Upper lobe of right lung (tissue), 1 donor: ENCODE results near the gene TSHR. TPM values are rescaled to one million over a fixed set of nuclear protein-coding genes. Genes with fewer than 3 reads are reported as not detected.
A peak's percentile ranks its signal among the peaks of the same experiment; 100 is the strongest.

Source experiments
- ATAC-seq: fragments of 200-7000 bp; cut with Tn5 transposase; one replicate; pipeline ENCODE4 v1.9.1; 2020; ENCODE audit warnings: mild to moderate bottlenecking, moderate library complexity
- DNase-seq: peaks from one replicate; pipeline ENCODE4 v3.0.0-alpha.2; 2020
- H3K27ac ChIP-seq: fragments of 200-600 bp; one replicate; pipeline ENCODE4 v1.8.0; 2022
- H3K27me3 ChIP-seq: fragments of 200-600 bp; one replicate; pipeline ENCODE4 v1.8.0; 2022; ENCODE audit warnings: mild to moderate bottlenecking
- H3K36me3 ChIP-seq: fragments of 200-600 bp; one replicate; pipeline ENCODE4 v1.8.0; 2022
- H3K4me1 ChIP-seq: fragments of 200-600 bp; one replicate; pipeline ENCODE4 v1.8.0; 2022
- H3K4me3 ChIP-seq: fragments of 200-600 bp; one replicate; pipeline ENCODE4 v1.8.0; 2022; ENCODE audit warnings: mild to moderate bottlenecking
- H3K9me3 ChIP-seq: fragments of 200-600 bp; one replicate; pipeline ENCODE4 v1.8.0; 2022
- intact Hi-C: fragments of 100-400 bp; cut with DNase I; formaldehyde crosslinking; loops from one replicate; pipeline ENCODE4 v1.11.0; 2022
- total RNA-seq: library from RNA; stranded (reverse); fragmentation: NEBNext Ultra II Directional; extraction: Animal tissue kit (Norgen Biotek cat#: 25700); gene quantifications from one replicate; pipeline ENCODE4 v1.2.1, GENCODE V29; 2021
- TF ChIP-seq, protein P1 (sequence below): fragments of 200-600 bp; IDR thresholded peaks from one replicate; pipeline ENCODE4 v1.8.0; 2022; ENCODE audit warnings: antibody characterized with exemption
- donor health status: DM: no; HTN: yes; CAD: no; lungs with severe emphysema.

The TSHR gene
- total RNA-seq, 1 donor from 2014 or later = not detected

DNA sequence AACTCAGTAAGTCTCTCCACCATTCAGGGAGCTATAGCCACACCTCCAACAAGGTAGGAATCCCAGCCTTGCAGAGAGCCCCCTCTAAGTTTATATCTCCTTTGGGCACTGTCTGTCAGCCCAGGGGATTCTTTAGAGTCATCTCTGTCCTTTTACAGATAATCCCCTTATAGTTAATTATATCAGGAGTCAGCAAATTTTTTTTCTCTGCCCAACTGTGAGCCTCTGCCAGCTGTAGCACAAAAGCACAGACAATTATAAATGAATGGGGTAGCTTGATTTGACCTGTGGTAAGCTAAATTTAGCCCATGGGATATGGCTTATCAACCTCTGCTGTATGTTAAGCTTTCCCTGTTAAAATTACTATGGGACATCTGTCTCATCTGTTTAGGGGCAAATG lies 22.1 kb upstream of the TSHR start:
- Histone ChIP-seq H3K4me3 (no peak overlapping the region), H3K9me3 (no peaks in the 10 kb centered on the region), H3K27ac (no peak overlapping the region), H3K27me3 (no peaks in the 10 kb centered on the region), H3K36me3 (no peaks in the 10 kb centered on the region), H3K4me1 (no peaks in the 10 kb centered on the region)
- intact Hi-C loops = no loop called here
- no peak for ATAC-seq
- TF ChIP-seq, protein P1, sequence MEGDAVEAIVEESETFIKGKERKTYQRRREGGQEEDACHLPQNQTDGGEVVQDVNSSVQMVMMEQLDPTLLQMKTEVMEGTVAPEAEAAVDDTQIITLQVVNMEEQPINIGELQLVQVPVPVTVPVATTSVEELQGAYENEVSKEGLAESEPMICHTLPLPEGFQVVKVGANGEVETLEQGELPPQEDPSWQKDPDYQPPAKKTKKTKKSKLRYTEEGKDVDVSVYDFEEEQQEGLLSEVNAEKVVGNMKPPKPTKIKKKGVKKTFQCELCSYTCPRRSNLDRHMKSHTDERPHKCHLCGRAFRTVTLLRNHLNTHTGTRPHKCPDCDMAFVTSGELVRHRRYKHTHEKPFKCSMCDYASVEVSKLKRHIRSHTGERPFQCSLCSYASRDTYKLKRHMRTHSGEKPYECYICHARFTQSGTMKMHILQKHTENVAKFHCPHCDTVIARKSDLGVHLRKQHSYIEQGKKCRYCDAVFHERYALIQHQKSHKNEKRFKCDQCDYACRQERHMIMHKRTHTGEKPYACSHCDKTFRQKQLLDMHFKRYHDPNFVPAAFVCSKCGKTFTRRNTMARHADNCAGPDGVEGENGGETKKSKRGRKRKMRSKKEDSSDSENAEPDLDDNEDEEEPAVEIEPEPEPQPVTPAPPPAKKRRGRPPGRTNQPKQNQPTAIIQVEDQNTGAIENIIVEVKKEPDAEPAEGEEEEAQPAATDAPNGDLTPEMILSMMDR = no peak
- DNase-seq = no peak

- Histone ChIP-seq H3K4me3 (no peak overlapping the region), H3K27me3 (no peaks in the 10 kb centered on the region), H3K36me3 (no peaks in the 10 kb centered on the region), H3K4me1 (no peaks in the 10 kb centered on the region), H3K27ac (no peak overlapping the region), H3K9me3 (no peaks in the 10 kb centered on the region)
- TF ChIP-seq, protein P1 = no peak
- no peak for ATAC-seq
- intact Hi-C loops = no loop called here
- DNase-seq = no peak
These were observed 21.7 kb upstream of the TSHR start for GRCh38 chr14:80933686-80934085.

DNA sequence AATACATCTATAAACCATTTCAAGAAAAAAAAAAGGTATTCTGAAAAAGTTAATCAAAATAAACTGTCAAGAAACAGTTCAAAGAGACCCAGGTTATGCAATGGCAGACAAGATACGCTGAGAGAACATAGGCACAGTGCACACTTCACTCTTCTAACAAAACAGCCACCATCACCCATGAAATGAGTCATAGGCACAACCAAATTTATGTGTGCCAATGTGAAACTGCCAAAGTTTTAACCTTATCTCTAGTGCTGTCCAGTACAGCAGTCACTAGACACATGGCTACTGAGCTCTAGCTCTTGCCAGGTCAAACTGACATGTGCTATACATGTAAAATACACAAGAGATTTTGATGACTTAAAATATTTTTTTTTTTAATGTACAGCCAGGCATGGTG lies 15.3 kb upstream of the TSHR start:
- no peak for ATAC-seq
- Histone ChIP-seq H3K27me3 (no peaks in the 10 kb centered on the region), H3K36me3 (no peaks in the 10 kb centered on the region), H3K4me1 (peaks cover 6% of the 10 kb centered on the region), H3K27ac (no peak overlapping the region), H3K9me3 (no peaks in the 10 kb centered on the region), H3K4me3 (no peak overlapping the region)
- TF ChIP-seq, protein P1 = no peak
- intact Hi-C loops = no loop called here
- no peak for DNase-seq

DNA sequence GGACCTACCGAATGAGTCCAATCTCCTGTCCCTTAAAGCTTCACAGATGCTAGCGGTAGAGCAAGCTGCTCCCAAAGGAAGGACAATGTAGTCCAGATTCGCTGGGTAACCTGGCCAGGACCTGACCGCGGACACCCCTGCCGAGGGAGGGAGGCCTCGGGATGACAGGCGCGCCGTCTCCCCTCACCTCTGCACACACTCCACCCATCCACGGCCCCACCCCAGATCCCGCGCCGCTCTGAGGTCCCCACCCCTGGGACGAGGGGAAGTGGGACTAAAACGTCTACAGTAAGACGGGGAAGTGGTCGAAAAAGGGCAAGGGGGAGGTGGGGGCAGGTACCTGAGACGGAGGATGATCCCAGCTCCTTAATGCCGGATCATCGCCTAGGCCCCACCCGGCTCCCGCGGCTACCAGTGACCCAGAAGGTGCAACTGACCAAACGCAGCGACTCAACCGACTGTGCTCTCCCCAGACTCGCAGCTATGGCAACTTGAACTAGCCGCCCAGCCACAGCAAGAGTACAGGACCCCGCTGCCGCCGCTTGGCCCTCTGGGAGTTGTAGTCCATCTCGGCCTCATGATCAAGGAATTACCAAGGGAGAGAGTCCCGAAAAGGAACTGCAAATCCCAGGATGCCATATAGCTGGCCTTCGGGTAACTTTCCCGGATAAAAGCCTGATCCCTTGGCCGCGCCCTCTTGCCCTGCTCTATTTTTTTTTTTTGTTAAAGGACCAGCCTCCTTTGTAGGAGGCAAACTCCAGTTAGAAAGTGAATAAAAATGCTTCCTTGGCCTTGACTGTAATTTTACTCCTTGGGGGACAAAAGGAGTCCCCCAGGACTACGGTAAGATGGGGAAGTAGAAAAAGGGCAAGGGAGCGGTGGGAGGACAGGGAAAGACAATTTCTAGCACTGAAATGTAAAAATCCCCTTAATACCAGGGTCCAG lies 13.9 kb upstream of the TSHR start, which contains the start of gene CEP128:
TSS of gene CEP128 (minus strand) at position 498 of the 945 bp plus-strand sequence.
- DNase-seq = peak; percentile 97
- ATAC-seq = peak; percentile 100
- TF ChIP-seq, protein P1 = no peak
- peaks cover 6% of the 10 kb centered on the region for H3K4me1 ChIP-seq
- peak within 1 kb of the TSS; percentile 79 for H3K4me3 ChIP-seq
- intact Hi-C loops = no loop called here
- peak within 1 kb of the TSS; percentile 44 for H3K27ac ChIP-seq
- H3K27me3 ChIP-seq = no peaks in the 10 kb centered on the region
- H3K9me3 ChIP-seq = no peaks in the 10 kb centered on the region
- H3K36me3 ChIP-seq = no peaks in the 10 kb centered on the region

- Histone ChIP-seq H3K27me3 (no peaks in the 10 kb centered on the region), H3K4me3 (peak overlapping the region; percentile 79), H3K27ac (peak overlapping the region; percentile 44), H3K36me3 (no peaks in the 10 kb centered on the region), H3K4me1 (peaks cover 6% of the 10 kb centered on the region), H3K9me3 (no peaks in the 10 kb centered on the region)
- TF ChIP-seq, protein P1 = no peak
- ATAC-seq (no peak), DNase-seq (no peak)
- intact Hi-C loops = no loop called here
These were observed 13.2 kb upstream of the TSHR start for GRCh38 chr14:80942191-80942600.
